KOPT-K1 (cell line): ENCODE results near the gene SEC14L3.

Experiments used
- H3K27ac ChIP-seq: fragments of 200-600 bp; sonication (generic); 2 replicates; pipeline ENCODE4 v1.5.1; 2016; ENCODE audit warnings: antibody characterized with exemption, mild to moderate bottlenecking, low read depth, low read length; ENCODE audit not compliant: poor library complexity, severe bottlenecking
- H3K36me3 ChIP-seq: fragments of 200-600 bp; sonication (generic); 2 replicates; pipeline ENCODE4 v1.5.1; 2017; ENCODE audit warnings: antibody characterized with exemption, mild to moderate bottlenecking, low read length, moderate library complexity; ENCODE audit not compliant: insufficient read depth
- H3K9me3 ChIP-seq: fragments of 200-600 bp; sonication (generic); 2 replicates; pipeline ENCODE4 v1.5.1; 2017; ENCODE audit warnings: antibody characterized with exemption, low read length, mild to moderate bottlenecking; ENCODE audit not compliant: insufficient read depth, poor library complexity, severe bottlenecking

The SEC14L3 gene

DNA sequence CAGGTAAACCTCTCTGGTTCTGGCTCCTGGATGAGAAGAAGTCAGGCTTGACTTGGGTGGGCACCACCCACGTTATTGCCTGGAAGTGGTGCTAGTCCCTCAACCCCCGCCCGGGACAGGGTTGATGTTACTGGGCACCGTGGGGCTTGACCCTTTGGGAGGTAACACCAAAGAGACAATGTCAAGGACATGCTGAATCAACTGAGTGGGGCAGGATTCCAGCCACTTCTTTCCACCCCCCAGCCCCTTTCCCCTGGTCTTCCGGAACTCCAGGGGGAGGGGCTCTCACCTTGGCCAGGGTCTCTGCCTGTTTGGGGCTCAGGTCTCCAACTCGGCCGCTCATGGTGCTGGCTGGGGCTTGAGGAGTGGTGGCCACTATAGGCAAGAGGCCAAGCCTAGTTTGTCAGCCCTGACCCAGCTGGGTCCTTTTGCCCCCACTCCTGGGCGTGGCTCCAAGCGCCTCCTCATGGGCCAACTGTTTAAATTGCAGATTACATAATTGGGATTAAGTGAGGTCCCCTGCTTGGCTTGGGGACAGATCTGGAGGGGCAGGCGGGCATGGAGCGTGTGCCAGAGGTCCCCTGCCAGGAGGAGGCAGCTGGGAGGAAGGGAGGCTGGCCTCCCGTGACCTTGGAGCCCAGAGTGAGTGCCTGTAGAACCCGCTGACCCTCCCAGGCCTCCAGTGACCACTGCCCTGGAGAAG lies at the start of gene SEC14L3:
Gene SEC14L3 (minus strand): TSS at position 402 of the 703 bp plus-strand sequence. CDS start 59 bp downstream, at position 343.
- no peaks in the 10 kb centered on the region for H3K9me3 ChIP-seq
- no peak within 1 kb of the TSS for H3K27ac ChIP-seq
- no peaks in the 10 kb centered on the region for H3K36me3 ChIP-seq

DNA sequence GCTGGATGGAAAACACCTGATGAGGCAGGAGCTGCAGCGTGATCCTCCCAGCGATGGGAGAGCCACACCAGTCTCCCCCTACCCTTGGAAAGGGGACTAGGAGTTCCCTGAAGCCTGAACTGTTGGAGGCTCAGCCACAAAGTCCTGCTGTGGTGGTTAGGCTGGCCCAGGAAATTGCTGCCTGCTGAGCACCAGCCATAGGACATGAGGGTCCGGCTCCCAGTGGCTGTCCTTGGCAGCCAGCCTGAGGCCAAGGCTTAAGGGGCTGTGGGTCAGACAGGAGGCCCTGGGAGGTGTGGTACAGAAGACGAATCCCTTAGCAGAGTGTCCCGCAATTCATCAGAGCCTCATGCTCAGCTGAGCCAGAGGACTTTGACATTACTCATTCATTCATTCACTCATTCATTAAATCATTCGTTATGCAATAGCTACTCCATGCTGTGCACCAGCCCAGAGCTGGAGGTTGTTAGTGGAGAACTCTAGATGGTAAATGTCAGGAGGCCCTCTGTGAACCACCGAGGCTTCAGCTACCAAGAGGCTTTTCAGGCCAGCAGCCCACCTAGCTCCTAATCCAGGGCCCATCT lies 48.1 kb upstream of the SEC14L3 start:
- Histone ChIP-seq H3K9me3 (no peaks in the 10 kb centered on the region), H3K27ac (no peak overlapping the region), H3K36me3 (no peaks in the 10 kb centered on the region)

DNA sequence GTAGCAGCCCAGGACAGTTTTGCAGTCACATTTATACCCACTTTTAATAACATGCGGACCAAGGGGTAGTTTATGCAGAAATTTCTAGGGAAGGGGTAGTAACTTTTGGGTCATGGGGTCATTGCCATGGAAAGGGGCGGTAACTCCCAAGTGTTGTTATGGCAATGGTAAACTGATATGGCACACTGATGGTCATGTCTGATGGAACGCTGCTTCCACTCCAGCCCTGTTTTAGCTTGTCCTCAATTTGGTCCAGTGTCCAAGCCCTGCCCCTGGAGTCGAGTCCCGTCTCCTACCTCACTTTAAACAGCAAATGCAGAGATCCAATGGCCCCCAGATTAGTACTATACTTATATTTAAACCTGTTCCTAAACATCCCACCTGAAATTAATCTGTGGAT lies 44.9 kb upstream of the SEC14L3 start:
- peaks cover 6% of the 10 kb centered on the region for H3K9me3 ChIP-seq
- H3K36me3 ChIP-seq, result no peaks in the 10 kb centered on the region
- H3K27ac ChIP-seq, result no peak overlapping the region

DNA sequence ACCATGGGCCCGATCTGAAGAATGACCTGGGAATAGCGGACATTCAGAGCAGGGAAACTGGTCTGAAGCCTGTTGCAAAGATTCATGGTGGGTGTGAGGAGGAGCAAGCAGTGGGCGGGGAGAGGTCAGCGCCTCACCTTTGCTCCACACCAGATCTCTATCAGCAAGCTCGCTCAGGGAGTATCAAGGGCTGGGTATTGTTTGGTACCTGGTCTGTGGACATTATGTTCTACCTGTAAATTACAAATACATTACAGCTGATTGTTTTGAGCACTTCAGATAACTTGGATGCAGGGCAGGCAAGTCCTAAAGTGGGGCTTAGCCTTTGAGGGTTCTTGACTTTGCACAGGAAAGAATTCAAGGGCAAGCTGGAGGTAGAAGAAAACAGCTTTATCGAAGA lies 44.5 kb upstream of the SEC14L3 start:
- Histone ChIP-seq H3K36me3 (no peaks in the 10 kb centered on the region), H3K9me3 (peaks cover 7% of the 10 kb centered on the region), H3K27ac (no peak overlapping the region)

DNA sequence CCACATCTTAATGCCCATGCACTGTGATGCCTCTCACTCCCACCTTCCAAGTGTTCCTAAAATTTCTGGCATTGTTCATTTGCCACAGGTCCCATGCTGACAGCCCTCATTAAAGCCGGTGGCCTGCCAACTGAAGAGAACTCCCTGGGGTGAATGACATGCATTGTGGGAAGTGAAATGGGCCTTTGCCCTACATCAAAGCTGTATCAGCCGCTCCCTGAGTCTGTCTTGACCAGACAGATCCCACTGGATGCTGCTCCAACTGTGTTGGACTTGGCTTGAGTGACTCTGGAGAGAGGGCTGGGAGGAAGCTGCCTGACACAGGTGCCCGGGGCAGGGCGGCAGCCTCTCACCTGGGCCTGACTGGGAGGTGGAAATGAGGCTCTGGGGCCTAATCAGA lies 42.4 kb upstream of the SEC14L3 start:
- Histone ChIP-seq H3K27ac (no peak overlapping the region), H3K36me3 (no peaks in the 10 kb centered on the region), H3K9me3 (peaks cover 7% of the 10 kb centered on the region)

DNA sequence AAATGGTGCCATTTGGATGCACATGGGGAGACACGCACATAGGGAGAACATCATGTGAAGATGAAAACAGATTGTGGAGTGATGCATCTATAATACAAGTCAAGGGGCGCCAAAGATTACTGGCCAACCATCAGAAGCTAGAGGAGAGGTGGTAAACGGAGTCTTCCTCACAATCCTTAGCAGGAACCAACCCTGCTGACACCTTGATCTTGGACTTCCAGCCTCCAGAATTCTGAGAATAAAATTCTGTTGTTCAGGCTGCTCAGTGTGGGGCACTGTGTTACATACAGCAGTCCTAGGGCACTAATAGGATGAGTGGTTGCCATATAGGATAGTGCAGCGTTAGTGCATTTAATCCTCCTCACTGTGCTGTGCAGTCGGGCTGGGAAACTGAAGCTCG lies 41.6 kb upstream of the SEC14L3 start:
- H3K9me3 ChIP-seq, result peaks cover 7% of the 10 kb centered on the region

DNA sequence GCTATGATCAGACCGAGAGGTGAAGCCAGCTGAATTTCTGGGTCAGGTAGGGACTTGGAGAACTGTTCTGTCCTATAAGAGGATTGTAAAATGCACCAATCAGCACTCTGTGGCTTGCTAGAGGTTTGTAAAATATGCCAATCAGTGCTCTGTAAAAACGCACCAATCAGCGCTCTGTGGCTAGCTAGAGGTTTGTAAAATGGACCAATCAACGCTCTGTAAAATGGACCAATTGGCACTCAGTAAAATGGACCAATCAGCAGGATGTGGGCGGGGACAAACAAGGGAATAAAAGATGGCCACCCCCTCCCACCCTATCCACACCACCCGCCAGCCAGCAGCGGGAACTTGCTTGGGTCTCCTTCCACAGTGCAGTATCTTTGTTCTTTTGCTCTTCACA lies 40.1 kb upstream of the SEC14L3 start:
- no peaks in the 10 kb centered on the region for H3K36me3 ChIP-seq
- peaks cover 7% of the 10 kb centered on the region for H3K9me3 ChIP-seq
- H3K27ac ChIP-seq, result no peak overlapping the region

More for the DNA sequence above, 41.6 kb upstream of the SEC14L3 start:
- Histone ChIP-seq H3K27ac (no peak overlapping the region), H3K36me3 (no peaks in the 10 kb centered on the region)

DNA sequence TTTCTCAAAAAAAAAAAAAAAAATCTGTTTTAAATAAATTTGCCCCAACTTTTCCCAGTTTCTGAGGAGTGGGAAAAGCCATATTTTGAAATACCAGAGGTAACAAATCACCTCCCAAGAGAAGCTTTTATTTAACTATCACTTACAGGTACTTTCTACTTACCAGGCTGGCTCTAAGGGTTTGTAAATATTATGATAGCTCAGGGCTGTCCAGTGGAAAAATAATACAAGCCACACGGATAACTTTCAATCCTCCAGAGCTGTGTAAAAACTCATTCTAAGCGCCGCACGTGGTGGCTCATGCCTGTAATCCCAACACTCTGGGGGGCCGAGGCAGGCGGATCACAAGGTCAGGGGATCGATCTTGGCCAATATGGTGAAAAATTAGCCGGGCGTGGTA lies 39.3 kb upstream of the SEC14L3 start:
- H3K9me3 ChIP-seq, result peaks cover 7% of the 10 kb centered on the region

DNA sequence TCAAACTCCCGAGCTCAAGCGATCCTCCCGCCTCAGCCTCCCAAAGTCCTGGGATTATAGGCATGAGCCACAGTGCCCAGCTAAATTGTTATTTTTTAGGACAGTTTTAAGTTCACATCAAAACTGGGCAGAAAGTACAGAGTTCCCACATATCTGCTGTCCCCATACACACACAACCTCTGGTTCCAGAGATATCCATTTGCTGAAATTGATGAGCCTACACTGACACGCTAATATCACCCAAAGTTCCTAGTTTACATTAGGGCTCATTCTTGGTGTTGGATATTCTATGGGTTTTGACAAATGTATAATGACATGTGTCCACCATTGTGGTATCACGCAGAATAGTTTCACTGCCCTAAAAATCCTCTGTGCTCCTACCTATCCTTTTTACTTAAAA lies 36.4 kb upstream of the SEC14L3 start:
- H3K36me3 ChIP-seq, result no peaks in the 10 kb centered on the region
- H3K9me3 ChIP-seq, result peaks cover 7% of the 10 kb centered on the region

More for the DNA sequence above, 39.3 kb upstream of the SEC14L3 start:
- H3K36me3 ChIP-seq, result no peaks in the 10 kb centered on the region
- H3K27ac ChIP-seq, result no peak overlapping the region

DNA sequence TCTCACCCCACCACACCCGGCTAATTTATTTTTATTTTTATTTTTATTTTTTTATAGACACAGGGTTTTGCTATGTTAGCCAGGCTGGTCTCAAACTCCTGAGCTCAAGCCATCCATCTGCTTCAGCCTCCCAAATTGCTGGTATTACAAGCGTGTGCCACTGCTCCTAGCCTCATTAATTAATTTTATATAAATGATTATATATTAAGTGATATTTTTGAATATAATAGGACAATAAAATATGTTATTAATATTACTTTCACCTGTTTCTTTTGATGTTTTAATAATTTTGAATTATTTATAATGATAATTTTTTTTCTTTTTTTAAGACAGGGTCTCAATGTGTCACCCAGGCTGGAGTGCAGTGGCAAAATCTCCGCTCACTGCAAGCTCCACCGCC lies 35.9 kb upstream of the SEC14L3 start:
- Histone ChIP-seq H3K9me3 (peaks cover 7% of the 10 kb centered on the region), H3K36me3 (no peaks in the 10 kb centered on the region)

More for the DNA sequence above, 36.4 kb upstream of the SEC14L3 start:
- no peak overlapping the region for H3K27ac ChIP-seq

DNA sequence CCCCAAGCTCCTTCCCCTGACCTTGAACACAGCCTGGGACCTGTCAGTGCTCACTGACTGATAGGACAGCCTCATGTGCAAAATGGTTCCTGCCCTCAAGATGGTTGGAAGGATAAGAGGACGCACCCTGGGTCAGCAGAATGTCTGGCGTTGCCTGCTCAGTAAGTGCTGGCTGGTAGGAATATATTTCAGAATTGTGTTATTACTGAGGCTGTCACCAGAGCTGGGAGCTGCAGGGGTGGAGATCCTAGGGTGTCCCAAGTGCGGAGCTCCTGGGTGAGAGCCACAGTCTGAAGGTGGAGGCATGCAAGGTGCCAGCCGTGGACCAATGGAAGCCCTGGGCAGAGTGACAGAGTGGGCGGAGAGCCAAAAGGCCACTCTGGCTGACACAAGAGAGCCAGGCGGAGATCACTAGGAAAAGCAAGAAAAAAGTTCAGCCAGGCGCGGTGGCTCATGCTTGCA lies 34.7 kb upstream of the SEC14L3 start:
- H3K27ac ChIP-seq, result no peak overlapping the region
- H3K9me3 ChIP-seq, result no peaks in the 10 kb centered on the region
- H3K36me3 ChIP-seq, result no peaks in the 10 kb centered on the region

More for the DNA sequence above, 35.9 kb upstream of the SEC14L3 start:
- H3K27ac ChIP-seq, result no peak overlapping the region

DNA sequence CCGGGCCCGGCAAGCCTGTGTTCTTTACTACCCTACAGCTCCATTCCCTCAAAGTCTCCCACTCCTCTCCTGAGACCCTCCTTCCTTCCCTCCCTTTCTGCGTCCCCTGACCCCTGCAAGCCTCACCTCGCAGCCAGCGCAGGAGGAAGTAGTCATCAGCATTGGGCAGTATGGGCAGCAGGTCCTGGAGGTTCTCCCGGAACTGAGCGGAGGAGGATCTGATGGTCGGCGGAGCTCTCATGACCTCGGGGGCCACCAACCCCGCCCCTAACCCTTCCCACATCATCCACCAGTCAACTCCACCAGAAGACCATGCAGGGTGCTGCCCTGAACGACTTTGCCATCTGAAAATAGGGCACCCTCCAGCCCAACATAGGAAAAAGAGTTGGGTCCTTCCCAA lies 31.7 kb upstream of the SEC14L3 start:
- H3K27ac ChIP-seq, result no peak overlapping the region
- no peaks in the 10 kb centered on the region for H3K9me3 ChIP-seq
- no peaks in the 10 kb centered on the region for H3K36me3 ChIP-seq

DNA sequence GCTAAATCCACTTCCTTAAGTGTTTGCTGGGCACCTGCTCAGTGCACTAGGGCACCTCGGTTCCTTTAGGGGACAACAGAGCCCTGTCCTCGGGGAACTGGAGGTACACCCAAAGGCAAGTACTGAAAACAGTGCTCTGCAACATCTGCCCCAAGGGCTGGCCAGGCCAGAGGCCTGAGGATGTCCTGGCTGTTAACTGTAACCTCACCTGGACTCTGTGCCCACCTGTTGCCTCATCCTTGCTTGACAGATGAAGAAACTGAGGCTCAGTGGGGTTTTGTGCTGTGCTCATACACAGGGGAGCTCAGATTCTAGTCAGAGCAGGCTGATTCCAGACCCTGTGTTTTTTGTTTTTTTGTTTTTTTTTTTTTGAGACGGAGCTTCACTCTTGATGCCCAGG lies 31.1 kb upstream of the SEC14L3 start:
- Histone ChIP-seq H3K9me3 (no peaks in the 10 kb centered on the region), H3K27ac (no peak overlapping the region), H3K36me3 (no peaks in the 10 kb centered on the region)

DNA sequence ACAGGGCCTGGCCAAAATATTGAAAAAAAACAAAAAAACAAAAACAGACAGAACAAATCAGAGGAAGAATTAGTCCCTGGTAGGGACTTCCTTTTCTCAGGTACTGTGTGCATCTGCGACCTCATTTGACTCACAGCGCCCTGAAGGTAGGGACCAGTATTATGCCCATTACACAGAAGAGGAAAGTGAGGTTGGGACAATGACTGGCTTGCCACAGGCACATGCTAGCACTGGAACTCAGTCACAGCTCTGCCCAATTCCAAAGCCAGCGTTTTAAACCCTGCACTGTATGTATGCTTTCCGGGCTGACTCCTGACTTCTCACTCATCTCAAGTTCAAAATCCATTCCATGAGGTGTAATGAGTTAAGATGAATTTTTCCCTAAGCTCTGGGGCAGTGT lies 30.3 kb upstream of the SEC14L3 start:
- Histone ChIP-seq H3K27ac (no peak overlapping the region), H3K9me3 (no peaks in the 10 kb centered on the region), H3K36me3 (no peaks in the 10 kb centered on the region)

DNA sequence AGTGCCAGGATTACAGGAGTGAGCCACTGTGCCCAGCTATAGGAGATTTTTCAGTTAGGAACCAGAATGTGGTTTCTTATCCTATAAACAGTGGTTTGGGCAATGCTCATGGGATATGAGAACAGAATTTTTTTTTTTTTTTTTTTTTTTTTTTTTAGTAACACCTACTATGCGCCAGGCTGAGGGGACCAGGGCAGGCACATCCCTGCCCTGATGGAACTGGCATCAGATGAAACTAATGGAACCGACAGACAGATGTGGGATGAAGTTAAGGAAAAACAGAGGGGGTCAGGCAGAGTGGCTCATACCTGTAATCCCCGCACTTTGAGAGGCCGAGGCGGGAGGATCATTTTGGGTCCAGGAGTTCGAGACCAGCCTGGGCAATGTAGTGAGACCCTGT lies 28.8 kb upstream of the SEC14L3 start:
- H3K9me3 ChIP-seq, result no peaks in the 10 kb centered on the region
- no peaks in the 10 kb centered on the region for H3K36me3 ChIP-seq
- no peak overlapping the region for H3K27ac ChIP-seq
